ENCODE data around the gene HINFP.

GRCh38 chr11:119084663-119085436 is 36.5 kb upstream of the HINFP start, which contains the start of gene HMBS:
- TF ChIP-seq CTCF (conservative IDR thresholded peaks at IDR 0.05) (no peak), ZFX (IDR thresholded peaks at IDR 0.05) (no peak)

Measured in C4-2B (cell line).